ENCODE results near the gene NHLRC3. TPM values are rescaled to one million over a fixed set of nuclear protein-coding genes. Genes with fewer than 3 reads are reported as not detected.

The NHLRC3 gene
- total RNA-seq, 2 donors from 2014 or later: 15.0 to 22.9 TPM

Other genes starting within 250 kb of the NHLRC3 start
- not detected for gene STOML3, start 47.6 kb upstream of the NHLRC3 start, total RNA-seq
- 10 to 100 TPM; 14.8 to 19.8 TPM for gene PROSER1, start 367 bp upstream of the NHLRC3 start, total RNA-seq